A549 (cell line): Measurements from ENCODE around the gene PHF23.

Experiments
- BHLHE40 ChIP-seq: IDR thresholded peaks from 2 replicates; pipeline ENCODE4 v1.6.1; 2012; ENCODE audit warnings: low read depth, low read length, inconsistent platforms
- CBX2 ChIP-seq: fragments of 200-600 bp; sonication (generic); IDR thresholded peaks from 2 replicates; pipeline ENCODE4 v1.6.1; 2016; ENCODE audit warnings: low read depth, mild to moderate bottlenecking, borderline replicate concordance
- HDAC2 ChIP-seq: fragments of 200-600 bp; sonication (generic); IDR thresholded peaks from 2 replicates; pipeline ENCODE4 v1.6.1; 2016
- KDM5A ChIP-seq: fragments of 200-600 bp; sonication (generic); IDR thresholded peaks from 2 replicates; pipeline ENCODE4 v1.6.1; 2016; ENCODE audit warnings: antibody characterized with exemption, mild to moderate bottlenecking
- MAFK ChIP-seq: fragments of 450-650 bp; IDR thresholded peaks from 2 replicates; pipeline ENCODE4 v1.6.1; 2014; ENCODE audit not compliant: partially characterized antibody
- PHF8 ChIP-seq: fragments of 200-600 bp; sonication (generic); IDR thresholded peaks from 2 replicates; pipeline ENCODE4 v1.6.1; 2016; ENCODE audit warnings: low read depth, mild to moderate bottlenecking, antibody characterized with exemption, moderate library complexity, borderline replicate concordance
- SMC3 ChIP-seq: fragments of >200 bp; sonication (Bioruptor Twin); formaldehyde crosslinking; IDR thresholded peaks from 3 replicates; pipeline ENCODE4 v1.6.1; 2018; ENCODE audit warnings: inconsistent platforms
- SREBF2 ChIP-seq: fragments of 450-650 bp; IDR thresholded peaks from 2 replicates; pipeline ENCODE4 v1.6.1; 2014; ENCODE audit warnings: mild to moderate bottlenecking, moderate library complexity
- ZC3H11A ChIP-seq: fragments of 450-650 bp; IDR thresholded peaks from 2 replicates; pipeline ENCODE4 v1.6.1; 2014; ENCODE audit warnings: antibody characterized with exemption, mild to moderate bottlenecking
- ZSCAN20 ChIP-seq: fragments of 250-450 bp; sonication (Bioruptor Pico); IDR thresholded peaks from 2 replicates; pipeline ENCODE4 v1.8.0; 2022; ENCODE audit warnings: mild to moderate bottlenecking, moderate library complexity
- TF ChIP-seq, protein P1 (sequence below): fragments of >200 bp; sonication (Bioruptor Twin); formaldehyde crosslinking; IDR thresholded peaks from 3 replicates; pipeline ENCODE4 v1.5.1; 2016
- TF ChIP-seq, protein P2 (sequence below): fragments of 150-350 bp; IDR thresholded peaks from 2 replicates; pipeline ENCODE4 v1.6.1; 2014; ENCODE audit warnings: low read depth, mild to moderate bottlenecking, low read length

DNA sequence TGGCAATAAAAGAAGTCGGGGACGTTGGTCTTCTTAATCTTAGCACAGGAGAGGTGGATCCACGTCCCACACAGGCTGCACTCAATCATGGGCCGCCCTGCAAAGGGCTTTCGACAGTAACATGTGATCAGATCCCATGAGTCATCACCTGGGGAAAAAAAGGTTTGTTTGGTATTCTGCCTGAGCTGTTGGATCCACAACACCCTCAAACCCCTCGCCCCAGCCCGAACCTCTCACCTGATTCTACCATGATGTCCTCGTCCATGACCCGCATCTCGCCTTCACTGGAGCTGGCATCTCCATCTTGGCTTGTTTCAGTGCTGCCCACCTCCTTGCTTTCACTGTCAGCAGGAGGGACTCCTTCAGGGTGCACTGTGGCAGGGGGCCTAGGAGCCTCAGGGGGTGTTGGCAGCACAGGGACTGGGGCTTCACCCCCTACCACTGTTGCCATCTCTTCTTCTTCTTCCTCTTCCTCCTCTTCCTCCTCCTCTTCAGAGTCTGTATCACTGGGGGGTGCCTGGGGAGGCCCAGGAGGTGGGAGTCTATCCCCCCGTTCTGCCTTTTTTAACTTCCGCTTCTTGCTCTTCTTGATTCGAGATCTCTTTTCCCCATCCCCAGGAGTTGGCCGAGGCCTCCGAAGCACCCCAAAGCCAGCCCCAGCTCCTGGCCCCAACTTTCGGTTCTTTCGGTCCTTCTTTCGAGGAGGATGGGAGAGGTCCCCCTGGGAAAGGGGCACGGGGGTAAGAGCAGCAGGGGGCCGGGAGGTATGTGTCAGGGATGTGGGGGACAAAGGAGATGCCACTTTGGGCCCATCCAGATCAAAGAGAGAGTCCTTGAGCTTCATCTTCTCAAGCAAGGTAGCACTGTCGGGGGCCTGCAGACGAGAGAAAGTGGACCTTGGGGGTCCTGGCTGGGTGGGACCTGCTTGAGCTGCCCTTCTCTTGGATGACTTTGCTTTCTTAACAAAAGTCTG lies 3.3 kb downstream of the PHF23 start:
- TF ChIP-seq BHLHE40 = no peak
- TF ChIP-seq SMC3 = no peak
- TF ChIP-seq, protein P1, sequence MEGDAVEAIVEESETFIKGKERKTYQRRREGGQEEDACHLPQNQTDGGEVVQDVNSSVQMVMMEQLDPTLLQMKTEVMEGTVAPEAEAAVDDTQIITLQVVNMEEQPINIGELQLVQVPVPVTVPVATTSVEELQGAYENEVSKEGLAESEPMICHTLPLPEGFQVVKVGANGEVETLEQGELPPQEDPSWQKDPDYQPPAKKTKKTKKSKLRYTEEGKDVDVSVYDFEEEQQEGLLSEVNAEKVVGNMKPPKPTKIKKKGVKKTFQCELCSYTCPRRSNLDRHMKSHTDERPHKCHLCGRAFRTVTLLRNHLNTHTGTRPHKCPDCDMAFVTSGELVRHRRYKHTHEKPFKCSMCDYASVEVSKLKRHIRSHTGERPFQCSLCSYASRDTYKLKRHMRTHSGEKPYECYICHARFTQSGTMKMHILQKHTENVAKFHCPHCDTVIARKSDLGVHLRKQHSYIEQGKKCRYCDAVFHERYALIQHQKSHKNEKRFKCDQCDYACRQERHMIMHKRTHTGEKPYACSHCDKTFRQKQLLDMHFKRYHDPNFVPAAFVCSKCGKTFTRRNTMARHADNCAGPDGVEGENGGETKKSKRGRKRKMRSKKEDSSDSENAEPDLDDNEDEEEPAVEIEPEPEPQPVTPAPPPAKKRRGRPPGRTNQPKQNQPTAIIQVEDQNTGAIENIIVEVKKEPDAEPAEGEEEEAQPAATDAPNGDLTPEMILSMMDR = no peak
- TF ChIP-seq MAFK = no peak
- TF ChIP-seq HDAC2 = no peak
- no peak for TF ChIP-seq SREBF2
- TF ChIP-seq PHF8 = no peak
- TF ChIP-seq ZC3H11A = no peak
- TF ChIP-seq ZSCAN20 (CRISPR knock-in tag) = no peak
- TF ChIP-seq CBX2 = no peak
- TF ChIP-seq, protein P2, sequence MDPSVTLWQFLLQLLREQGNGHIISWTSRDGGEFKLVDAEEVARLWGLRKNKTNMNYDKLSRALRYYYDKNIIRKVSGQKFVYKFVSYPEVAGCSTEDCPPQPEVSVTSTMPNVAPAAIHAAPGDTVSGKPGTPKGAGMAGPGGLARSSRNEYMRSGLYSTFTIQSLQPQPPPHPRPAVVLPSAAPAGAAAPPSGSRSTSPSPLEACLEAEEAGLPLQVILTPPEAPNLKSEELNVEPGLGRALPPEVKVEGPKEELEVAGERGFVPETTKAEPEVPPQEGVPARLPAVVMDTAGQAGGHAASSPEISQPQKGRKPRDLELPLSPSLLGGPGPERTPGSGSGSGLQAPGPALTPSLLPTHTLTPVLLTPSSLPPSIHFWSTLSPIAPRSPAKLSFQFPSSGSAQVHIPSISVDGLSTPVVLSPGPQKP = no peak
- no peak for TF ChIP-seq KDM5A
